ENCODE data around the gene DMXL2.
"Not testable (repeated sequence)": the region's sequence is repeated elsewhere in the genome, so short reads cannot be mapped to it uniquely, and the experiment has no call there.

DMXL2 gene

DNA sequence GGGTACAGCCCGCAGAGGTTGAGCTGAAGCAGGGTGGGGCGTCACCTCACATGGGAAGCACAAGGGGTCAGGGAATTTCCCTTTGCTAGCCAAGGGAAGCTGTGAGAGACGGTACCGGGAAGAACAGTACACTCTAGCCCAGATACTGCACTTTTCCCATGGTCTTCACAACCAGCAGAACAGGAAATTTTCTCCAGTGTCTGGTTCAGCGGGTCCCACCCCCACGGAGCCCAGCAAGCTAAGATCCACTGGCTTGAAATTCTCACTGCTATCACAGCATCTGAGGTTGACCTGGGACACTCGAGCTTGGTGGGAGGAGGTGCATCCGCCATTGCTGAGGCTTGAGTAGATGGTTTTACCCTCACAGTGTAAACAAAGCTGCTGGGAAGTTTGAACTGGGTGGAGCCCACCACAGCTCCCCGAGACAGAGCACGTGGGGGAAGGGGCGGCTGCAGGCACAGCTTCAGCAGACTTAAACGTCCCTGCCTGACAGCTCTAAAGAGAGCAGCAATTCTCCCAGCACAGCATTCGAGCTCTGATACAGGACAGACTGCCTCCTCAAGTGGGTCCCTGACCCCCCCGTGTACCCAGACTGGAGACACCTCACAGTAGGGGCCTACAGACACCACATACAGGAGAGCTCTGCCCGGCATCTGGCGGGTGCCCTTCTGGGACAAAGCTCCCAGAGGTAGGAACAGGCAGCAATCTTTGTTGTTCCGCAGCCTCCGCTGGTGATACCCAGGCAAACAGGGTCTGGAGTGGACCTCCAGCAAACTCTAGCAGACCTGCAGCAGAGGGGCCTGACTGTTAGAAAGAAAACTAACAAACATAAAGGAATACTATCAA, 53.4 kb downstream of the DMXL2 start:
- not testable (repeated sequence) for DNase-seq

DNA sequence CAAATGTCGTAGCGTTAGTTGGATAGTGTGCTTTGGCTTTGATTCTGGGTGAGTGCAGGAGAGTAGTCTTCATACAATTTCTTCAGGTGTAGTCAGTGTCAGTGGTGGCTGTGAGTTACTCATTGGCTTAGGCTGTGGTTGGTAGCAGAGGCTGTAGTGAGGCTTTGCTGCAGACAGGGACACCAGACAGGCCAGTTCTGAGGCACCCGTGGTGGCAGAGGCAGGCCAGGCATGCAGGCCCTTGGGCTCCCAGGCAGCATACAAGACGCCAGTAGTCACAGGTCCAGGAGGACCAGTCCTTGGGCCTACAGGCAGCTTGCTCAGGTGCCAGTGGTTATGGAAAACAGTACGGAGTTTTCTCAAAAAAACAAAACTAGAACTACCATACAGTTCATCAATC, 61.3 kb downstream of the DMXL2 start:
- no peak for DNase-seq

DNA sequence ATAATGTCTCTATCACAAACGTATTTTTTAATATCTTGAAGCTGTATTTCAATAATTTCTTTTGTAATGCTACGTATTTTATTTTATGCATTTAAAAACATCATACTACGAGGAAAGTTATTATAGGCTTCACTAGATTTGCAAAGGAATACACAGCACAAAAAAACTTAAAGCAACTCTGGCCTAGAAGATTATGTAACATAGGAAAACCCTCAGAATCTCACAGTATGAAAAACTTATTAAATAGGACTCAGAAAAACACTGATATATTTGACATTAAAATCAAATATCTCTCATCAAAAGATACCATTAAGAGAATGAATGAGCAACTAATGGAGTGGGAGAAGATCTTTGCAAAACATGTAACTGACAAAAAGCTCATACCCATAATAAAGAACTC, 63.7 kb downstream of the DMXL2 start:
- no peak for DNase-seq

DNA sequence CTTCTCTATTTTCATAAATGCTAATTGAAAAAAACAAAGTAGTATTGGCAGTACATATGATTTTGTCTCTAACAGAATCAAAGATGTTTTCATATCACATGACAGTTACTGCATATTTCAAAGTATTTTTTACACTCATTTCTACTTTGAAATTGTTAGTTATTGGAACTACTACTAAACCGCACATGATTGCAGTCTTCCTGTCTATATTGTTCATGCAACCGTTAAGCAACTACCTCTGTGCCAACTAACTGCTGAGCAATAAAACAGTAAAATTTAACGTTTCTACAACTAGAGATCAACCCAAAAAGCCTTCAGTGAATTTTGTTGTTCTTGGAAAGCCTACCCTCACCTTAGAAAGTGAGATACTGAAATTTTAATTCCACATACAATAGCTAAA, 64.2 kb downstream of the DMXL2 start:
- DNase-seq, result no peak

DNA sequence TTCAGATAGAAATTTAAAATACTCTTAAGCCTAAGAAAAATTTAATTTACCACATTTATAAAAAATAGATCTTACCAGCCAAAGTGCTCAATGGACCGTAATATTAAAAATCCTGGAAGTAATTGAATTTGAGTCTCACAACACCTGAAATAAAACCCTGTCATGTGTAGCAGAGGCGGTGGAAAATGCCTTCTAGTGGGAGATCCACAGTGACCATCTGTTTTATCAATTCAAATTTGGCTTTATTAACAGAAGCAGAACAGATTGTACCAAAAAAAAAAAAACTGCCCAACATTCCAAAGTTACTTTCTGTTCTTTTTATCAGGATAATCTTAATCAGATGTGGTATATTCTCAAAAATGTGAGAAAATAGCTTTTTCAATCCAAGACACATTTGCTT, 71.7 kb downstream of the DMXL2 start:
- no peak for DNase-seq

DNA sequence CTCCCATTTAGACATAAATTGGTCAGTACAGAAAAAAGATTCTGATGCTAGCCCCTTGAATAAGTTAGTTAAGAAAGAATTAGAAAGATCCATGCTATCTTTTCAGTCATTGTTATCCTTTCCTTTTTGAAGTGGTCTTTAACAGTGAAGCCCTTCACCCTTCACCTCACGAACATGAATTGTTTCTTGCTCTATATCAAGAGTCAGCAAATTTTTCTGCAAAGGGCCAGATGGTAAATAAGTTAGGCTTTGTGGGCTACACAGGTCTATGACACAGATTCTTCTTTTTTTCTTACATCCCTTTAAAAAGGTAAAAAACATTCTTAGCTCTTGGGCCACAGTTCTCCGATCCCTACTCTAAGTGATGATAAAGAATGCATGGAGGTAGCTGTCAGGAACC, 74.9 kb downstream of the DMXL2 start:
- DNase-seq, result no peak

DNA sequence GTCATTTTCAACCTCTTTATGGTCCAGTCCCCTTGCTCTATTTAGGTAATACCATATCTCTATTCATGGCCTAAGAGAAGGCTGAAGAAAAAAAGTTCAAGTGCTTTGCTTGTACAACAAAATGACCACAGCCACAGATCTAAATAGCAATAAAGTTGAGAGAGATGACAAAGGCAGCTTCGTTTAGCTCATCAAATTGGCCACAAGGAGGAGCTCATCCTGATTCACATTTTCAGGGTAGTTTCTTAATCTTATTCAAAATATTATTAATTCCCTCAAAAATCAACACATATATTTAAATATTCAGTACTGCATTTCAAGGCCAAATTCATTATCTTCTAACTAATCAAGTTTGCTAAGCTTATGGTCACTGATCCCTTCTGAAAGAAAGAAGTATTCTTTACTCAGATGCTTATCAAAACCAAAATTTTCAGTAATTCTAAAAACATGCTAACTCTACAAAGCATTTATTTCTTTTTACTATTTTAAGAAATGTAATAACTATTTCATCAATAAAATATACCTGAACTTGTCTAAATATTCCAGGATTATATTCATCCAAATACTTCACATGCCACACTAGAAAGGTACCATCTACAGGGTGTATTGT, 85.5 kb downstream of the DMXL2 start:
- no peak for DNase-seq

DNA sequence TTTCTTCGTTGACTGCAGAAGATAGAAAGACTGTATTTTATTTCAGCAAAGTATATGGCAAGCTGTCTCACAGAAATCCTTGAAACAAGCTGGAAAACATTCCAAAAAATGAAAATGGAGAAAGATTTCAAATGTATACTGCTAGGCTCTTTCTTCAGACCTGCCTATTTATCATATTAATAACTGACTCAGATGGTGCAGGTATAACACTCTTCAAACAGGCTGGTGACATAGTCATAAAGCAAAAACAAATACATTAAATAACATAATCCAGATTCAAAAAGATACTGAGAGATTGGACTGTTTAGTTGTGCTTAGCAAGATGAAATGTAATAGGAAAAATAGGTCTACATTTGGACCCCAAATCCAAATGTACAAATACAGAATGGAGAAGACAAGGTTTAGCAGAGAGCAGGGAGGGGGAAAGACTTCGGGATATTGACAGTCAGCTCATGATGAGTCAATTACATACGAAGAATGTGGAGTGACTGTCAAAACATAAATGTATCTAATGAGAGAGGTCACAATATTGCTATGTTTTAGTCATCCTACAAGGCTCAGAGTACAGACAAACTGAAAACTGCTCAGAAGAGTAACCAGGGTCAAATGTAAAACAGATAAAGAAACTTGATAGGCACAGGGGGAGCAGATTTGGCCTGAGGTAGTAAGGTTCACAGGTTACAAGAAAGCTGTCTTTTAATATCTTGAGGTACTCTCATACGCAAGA, 88.7 kb downstream of the DMXL2 start:
- no peak for DNase-seq

DNA sequence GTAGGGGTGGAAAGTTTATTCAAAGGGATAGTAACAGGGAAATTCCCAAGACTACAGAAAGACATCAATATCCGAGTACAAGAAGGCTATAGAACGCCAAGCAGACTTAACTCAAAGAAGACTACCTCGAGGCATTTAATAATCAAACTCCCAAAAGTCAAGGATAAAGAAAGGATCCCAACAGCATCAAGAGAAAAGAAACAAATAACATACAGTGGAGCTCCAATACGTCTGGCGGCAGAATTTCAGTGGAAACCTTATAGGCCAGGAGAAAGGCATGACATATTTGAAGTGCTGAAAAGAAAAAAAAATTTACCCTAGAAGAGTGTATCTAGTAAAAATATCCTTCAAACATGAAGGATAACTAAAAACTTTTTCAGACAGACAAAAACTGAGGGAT, 95.6 kb downstream of the DMXL2 start:
- DNase-seq, result no peak

DNA sequence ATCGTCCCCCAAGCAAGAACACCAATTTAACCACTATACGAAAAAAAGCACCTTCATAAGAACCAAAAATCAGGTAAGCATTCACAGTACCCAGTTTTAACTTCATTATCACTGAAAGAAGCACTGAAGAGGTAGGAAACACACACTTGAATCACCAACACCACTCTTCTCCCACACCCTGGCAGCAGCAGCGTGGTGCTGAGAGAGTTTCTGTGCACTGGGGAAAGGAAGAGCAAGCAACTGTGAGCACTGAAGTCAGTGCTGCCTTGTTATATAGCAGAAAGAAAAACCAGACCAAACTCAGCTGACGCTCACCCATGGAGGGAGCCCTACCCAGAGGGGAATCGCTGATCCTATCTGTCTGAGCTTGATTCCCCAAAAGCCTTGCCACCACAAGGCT, 98.2 kb downstream of the DMXL2 start:
- DNase-seq, result no peak

DNA sequence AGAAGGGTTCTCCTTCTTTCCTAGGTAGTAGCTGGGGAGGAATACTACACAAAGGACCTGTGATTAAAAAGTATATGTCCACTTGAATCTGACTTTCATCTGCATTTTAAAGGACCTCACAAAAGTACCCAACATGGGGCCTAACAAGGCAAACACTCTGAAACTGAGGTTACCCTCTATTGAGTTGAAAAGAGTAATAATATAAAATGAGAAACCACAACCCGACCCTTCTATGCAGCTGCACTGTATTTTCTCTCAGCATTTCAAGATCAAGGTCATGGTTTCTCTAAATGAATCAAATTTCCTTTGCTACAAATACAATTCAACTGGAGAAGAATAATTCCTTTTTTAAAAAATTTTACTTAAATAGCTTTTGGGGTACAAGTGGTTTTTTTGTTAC, 106.3 kb downstream of the DMXL2 start:
- DNase-seq, result no peak

DNA sequence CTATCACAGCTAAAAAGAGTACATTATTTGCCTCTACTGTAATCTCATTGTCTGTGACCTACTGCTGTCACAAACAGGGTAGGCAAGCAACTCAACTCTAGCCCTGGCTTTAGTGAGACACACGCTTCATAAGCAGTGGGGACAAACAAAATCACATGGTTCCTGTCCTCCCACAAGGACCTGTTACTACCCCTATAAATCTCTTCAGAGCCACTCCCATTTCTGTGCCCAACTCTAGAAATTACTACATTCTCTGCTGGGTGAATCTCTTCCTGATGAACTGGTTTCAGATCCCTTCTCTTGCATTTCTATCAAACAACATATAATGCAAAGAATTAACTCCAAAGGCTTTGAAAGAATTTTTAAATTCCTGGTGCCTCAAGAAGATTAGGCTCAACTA, 117.3 kb downstream of the DMXL2 start:
- DNase-seq, result no peak

DNA sequence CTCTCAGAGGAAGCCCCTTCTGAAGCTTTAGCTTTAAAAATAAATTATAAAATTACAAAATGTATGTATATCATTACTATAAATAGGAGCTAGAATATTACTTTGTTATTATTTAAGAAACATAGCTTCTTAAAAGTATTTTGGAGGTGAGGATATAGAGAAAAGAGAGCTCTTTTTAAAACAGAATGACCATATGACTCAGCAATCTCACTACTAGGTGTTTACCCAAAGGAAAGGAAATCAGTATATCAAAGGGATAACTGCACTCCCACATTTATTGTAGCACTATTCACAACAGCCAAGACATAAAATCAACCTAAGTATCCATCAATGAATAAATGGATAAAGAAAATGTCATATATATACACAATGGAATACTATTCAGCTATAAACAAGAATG, 119.6 kb downstream of the DMXL2 start:
- DNase-seq, result no peak

DNA sequence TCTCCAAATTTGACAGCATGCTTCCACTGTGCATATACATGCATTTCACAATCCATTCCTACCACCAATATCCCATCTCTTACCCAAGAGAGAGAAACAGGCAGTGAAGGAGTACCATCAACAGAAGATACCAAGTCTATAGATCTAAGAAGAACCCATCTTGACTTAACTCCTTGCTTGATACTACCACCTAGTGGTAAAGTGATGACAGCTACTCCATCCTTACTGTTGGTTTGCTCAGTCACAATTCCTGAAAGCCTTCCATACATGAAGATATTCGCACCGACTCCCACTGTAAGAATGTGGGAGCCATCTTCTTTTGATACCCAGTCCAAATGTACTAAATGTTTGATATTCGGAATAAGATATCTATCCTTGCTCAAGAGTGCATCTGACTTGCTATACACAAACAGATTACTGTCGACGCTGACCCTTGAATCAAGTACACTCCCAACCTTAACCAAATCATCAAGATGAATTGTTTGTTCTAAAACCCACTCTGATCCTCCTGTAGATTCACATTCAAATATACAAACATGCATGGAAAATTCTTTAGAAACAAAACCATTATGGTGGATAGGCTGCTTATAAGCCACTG, 123.1 kb downstream of the DMXL2 start:
- DNase-seq, result peak; percentile 2

DNA sequence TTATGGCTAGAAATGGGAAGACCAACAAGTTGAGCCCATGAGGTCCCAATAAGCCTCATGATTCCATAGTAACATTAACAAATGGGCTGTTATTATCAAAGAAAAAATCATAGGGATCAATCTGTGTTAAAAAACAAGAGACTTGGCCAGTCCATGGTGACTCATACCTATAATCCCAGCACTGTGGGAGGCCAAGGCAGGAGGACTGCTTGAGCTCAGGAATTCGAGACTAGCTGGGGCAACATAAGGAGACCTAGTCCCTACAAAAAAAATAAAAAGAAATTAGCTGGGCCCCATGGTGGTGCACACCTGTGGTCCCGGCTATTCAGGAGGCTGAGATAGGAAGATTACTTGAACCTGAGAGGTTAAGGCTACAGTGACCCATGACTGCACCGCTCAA, 124.8 kb downstream of the DMXL2 start:
- DNase-seq, result no peak

DNA sequence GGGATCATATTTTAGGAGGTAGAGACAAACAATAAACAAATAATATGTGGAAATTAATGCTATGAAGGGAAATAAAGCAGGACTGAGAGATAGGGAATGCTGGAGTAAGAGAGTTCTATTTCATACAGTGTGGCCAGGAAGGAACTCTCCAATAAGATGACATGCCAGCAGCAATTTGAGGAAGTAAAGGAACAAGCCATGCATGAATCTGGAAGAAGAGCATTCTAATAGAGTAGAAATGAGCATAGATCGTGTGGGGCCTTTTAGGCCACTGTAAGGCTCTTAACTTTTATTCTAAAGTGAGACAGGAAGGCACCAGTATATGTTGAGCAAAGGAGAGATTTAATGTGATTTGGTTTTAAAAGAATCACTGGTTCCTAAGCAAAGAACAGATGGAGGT, 126.3 kb downstream of the DMXL2 start:
- no peak for DNase-seq

DNA sequence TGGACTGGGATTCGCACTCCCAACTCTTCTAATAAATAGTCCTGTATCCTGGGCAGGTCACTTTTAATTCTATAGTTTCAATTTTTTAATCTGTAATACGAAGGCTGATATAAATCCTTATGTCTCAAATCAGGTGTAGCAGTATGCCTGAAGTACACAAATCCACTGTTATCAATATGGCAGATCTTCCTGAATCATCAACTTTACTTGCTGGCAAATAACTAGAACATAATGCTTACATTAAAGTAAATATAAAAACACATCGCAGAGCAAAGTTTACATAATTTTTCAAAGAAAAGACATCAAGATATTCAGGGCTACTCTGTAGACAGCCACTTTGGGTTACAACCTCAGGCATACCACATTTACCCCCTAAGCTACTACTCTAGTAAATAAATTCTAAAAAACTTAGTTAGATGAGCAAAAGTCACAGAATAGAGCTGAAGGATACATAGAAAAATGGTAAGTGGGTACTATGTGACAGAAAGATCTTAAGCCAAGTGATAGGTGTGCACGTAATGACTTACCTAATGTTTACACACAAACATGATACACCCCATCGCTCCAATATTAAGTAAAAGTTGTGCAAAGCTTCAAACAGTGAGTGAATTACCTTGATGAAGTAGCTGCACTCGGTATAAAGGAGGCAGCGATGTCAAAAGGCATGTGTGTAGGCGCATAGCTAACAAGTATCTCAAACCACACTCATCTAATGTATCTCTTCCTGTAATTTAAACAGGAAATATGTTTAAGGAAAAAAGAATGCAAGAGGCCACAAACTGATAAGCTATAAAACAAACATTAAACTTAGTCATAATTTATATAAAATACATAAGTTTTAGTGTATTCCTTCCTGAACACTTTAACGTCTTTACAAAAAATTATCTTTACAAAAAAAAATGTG, 127.9 kb downstream of the DMXL2 start:
- no peak for DNase-seq

DNA sequence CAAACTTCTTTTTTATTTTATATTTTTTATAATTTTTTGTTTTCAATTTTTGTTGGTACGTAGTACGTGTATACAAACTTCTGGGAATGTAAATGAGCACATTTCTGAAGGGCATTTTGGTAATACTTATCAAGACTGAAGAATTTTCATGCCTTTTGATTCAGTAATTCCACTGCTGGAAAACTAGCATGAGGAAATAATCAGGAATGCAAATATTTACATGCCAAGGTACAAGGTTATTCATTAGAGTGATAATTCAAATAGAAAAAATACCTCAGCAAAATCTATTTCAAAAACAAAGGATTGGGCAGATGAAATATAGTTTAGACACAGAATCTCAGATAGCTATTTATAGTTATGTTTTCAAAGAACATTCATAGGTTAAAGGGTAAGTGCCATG, 128.7 kb downstream of the DMXL2 start:
- DNase-seq, result no peak

DNA sequence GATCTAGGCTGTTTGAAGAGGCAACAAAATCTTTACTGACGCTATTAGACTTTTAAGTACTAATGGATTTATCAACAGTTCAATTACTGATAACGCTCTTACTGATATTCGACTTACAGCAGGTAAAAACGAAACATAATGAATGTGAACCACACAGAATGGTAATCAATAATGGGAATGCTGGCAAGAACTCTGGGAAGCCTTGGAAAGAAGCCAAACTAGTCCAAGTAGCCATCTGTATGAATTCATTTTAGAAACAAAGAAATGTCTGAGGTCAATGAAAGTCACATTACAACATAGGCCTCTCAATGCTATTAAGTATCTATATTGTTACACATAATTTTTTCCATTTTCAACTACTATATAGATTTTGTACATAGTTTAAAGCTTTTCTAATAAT, 130.0 kb downstream of the DMXL2 start:
- DNase-seq, result peak; percentile 21

DNA sequence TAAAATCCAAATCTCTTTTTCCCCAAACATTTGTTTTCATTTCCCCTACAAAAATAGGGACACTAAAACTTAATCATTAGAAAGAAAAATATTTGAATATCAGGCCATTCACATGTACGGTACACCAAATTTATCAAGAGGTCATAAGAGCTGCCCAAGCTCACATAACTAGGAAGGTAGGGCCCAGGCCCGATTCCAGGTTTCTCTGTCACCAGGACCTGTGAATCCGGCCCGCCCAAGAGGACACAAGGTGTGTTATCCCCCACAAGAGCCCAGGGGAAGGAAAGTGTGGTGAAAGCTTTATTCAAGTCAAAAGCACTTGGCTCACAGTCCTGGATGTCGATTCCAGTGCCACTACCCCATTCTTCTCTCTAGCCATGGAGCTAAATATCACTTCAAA, 130.6 kb downstream of the DMXL2 start:
- DNase-seq, result no peak

DNA sequence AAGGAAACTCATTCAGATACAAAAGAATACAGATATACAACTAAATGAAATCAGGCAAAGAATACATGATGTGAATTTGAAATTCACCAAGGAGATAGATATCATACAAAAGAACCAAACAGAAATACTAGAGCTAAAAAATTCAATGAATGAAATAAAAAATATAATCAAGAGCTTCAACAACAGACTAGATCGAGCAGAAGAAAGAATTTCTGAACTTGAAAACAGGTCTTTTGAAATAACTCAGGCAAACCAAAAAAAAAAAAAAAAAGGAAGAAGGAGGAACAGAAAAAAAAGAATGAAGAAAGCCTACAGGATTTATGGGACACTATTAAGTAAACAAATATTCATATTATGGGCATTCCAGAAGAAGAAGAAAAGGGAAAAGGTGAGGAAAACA, 137.8 kb downstream of the DMXL2 start:
- DNase-seq, result no peak

DNA sequence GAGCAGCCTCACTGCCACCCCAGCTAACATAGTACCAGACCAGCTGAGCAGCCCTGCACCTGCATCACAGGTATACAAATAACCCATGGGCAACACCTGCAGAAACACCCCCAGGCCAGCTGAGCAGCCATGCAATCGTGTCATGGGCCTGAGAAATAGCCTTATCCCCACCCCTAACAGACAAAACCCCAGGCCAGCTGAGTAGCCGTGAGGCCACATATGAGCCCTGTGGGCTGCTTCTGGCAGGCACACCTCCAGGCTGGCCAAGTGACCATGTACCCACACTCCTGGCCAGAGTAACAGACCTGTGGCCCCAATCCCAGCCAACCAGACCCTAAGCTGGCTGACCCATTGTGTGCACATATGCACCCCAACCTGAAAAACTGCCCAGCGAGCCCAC, 138.6 kb downstream of the DMXL2 start:
- DNase-seq, result no peak

DNA sequence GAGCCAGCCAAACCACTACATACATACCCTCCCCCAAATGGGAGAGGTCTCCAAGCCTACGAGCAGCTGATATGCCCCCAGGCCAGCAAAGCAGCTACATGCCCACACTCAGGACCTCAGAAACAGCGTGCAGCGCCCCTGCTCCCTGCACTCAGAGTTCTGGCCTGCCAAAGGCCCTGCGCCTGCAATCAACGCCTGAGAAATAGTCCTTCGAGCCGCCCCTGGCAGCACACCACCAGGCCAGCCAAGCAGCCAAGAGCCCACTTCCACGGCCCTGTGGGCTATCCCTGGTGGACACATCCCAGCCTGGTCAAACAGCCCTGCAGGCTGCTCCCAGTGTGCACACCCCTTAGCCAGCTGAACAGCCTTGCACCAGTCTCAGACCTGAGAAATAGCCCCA, 139.1 kb downstream of the DMXL2 start:
- DNase-seq, result no peak

Data from NCI-H1105 (cell line).